H9 (cell line): ENCODE data around the gene FH. TPM values are rescaled to one million over a fixed set of nuclear protein-coding genes. Genes with fewer than 3 reads are reported as not detected.

Experiments
- DNase-seq: peaks from one replicate; pipeline ENCODE4 v3.0.0-alpha.2; 2017
- H2AFZ ChIP-seq: one replicate; pipeline ENCODE4 v1.6.1; 2013; ENCODE audit warnings: mild to moderate bottlenecking, low read length, control low read depth, moderate library complexity
- H2AK5ac ChIP-seq: 2 replicates; pipeline ENCODE4 v1.6.1; 2013; ENCODE audit warnings: low read length, control low read depth, mixed read lengths; ENCODE audit not compliant: insufficient read length
- H2BK120ac ChIP-seq: one replicate; pipeline ENCODE4 v1.6.1; 2013; ENCODE audit warnings: low read depth, mild to moderate bottlenecking, low read length, control low read depth, inconsistent platforms; ENCODE audit not compliant: poor library complexity, severe bottlenecking
- H2BK12ac ChIP-seq: 2 replicates; pipeline ENCODE4 v1.6.1; 2013; ENCODE audit warnings: low read length, control low read depth, mixed read lengths, low read depth; ENCODE audit not compliant: insufficient read length
- H2BK15ac ChIP-seq: 2 replicates; pipeline ENCODE4 v1.6.1; 2013; ENCODE audit warnings: low read depth, low read length, control low read depth
- H2BK20ac ChIP-seq: one replicate; pipeline ENCODE4 v1.6.1; 2013; ENCODE audit warnings: low read depth, mild to moderate bottlenecking, low read length, control low read depth, inconsistent platforms; ENCODE audit not compliant: poor library complexity, severe bottlenecking
- H2BK5ac ChIP-seq: 2 replicates; pipeline ENCODE4 v1.6.1; 2013; ENCODE audit warnings: low read length, control low read depth, mixed read lengths; ENCODE audit not compliant: insufficient read length
- H3K14ac ChIP-seq: 2 replicates; pipeline ENCODE4 v1.6.1; 2013; ENCODE audit warnings: low read length, control low read depth; ENCODE audit not compliant: insufficient read depth
- H3K18ac ChIP-seq: 2 replicates; pipeline ENCODE4 v1.6.1; 2013; ENCODE audit warnings: low read depth, mild to moderate bottlenecking, mixed read lengths, low read length, control low read depth; ENCODE audit not compliant: insufficient read length
- H3K23ac ChIP-seq: 2 replicates; pipeline ENCODE4 v1.6.1; 2013; ENCODE audit warnings: low read length, control low read depth, mixed read lengths, low read depth; ENCODE audit not compliant: insufficient read length
- H3K23me2 ChIP-seq: 2 replicates; pipeline ENCODE4 v1.6.1; 2013; ENCODE audit warnings: low read depth, mild to moderate bottlenecking, mixed read lengths, low read length, control low read depth; ENCODE audit not compliant: insufficient read length, poor library complexity, severe bottlenecking
- H3K27ac ChIP-seq: 2 replicates; pipeline ENCODE4 v1.5.1; 2013; ENCODE audit warnings: low read length, control low read depth, mixed read lengths, low read depth; ENCODE audit not compliant: insufficient read length
- H3K27me3 ChIP-seq: 2 replicates; pipeline ENCODE4 v1.6.1; 2013; ENCODE audit warnings: low read length, control low read depth, inconsistent platforms; ENCODE audit not compliant: insufficient read depth
- H3K4ac ChIP-seq: 2 replicates; pipeline ENCODE4 v1.6.1; 2013; ENCODE audit warnings: low read depth, mild to moderate bottlenecking, control low read depth, inconsistent platforms, low read length, moderate library complexity
- H3K4me1 ChIP-seq: 2 replicates; pipeline ENCODE4 v1.6.1; 2013; ENCODE audit warnings: low read length, control low read depth, inconsistent platforms; ENCODE audit not compliant: insufficient read depth
- H3K4me2 ChIP-seq: 2 replicates; pipeline ENCODE4 v1.6.1; 2013; ENCODE audit warnings: low read length, control low read depth, mixed read lengths; ENCODE audit not compliant: insufficient read length, insufficient read depth
- H3K56ac ChIP-seq: 2 replicates; pipeline ENCODE4 v1.6.1; 2013; ENCODE audit warnings: low read depth, mild to moderate bottlenecking, mixed read lengths, low read length, control low read depth; ENCODE audit not compliant: insufficient read length
- H3K79me1 ChIP-seq: 2 replicates; pipeline ENCODE4 v1.6.1; 2013; ENCODE audit warnings: low read depth, mild to moderate bottlenecking, moderate library complexity, low read length, control low read depth, inconsistent platforms; ENCODE audit not compliant: insufficient read depth, poor library complexity, severe bottlenecking
- H3K79me2 ChIP-seq: 2 replicates; pipeline ENCODE4 v1.6.1; 2013; ENCODE audit warnings: low read length, control low read depth, inconsistent platforms; ENCODE audit not compliant: insufficient read depth
- H3K9ac ChIP-seq: 2 replicates; pipeline ENCODE4 v1.6.1; 2013; ENCODE audit warnings: low read length, control low read depth, mixed read lengths; ENCODE audit not compliant: insufficient read length; ENCODE audit errors: extremely low read depth
- H3K9me3 ChIP-seq: one replicate; pipeline ENCODE4 v1.6.1; 2013; ENCODE audit warnings: low read depth, low read length, inconsistent platforms; ENCODE audit not compliant: control insufficient read depth
- H3T11ph ChIP-seq: one replicate; pipeline ENCODE4 v1.6.1; 2013; ENCODE audit warnings: mild to moderate bottlenecking, low read length, control low read depth, inconsistent platforms
- H4K20me1 ChIP-seq: one replicate; pipeline ENCODE4 v1.6.1; 2013; ENCODE audit not compliant: control insufficient read depth, insufficient read length, insufficient read depth
- H4K5ac ChIP-seq: 2 replicates; pipeline ENCODE4 v1.6.1; 2013; ENCODE audit warnings: low read depth, mild to moderate bottlenecking, mixed read lengths, low read length, control low read depth; ENCODE audit not compliant: insufficient read length
- H4K8ac ChIP-seq: replicated peaks from 2 replicates; pipeline ENCODE4 v1.6.1; 2013; ENCODE audit warnings: low read length, control low read depth, mixed read lengths, low read depth; ENCODE audit not compliant: insufficient read length
- H4K91ac ChIP-seq: 2 replicates; pipeline ENCODE4 v1.6.1; 2013; ENCODE audit warnings: low read depth, mild to moderate bottlenecking, moderate library complexity, mixed read lengths, low read length, control low read depth; ENCODE audit not compliant: insufficient read length
- H3K27ac Mint-ChIP-seq, 3 experiments: 2 replicates in 2 of 3; 3 replicates in 1 of 3; pipeline ENCODE4 v1.8.0; 2020 to 2021; ENCODE audit warnings: mixed read lengths in 3 of 3, mild to moderate bottlenecking in 1 of 3, moderate library complexity in 1 of 3
- H3K27me3 Mint-ChIP-seq: 2 replicates; pipeline ENCODE4 v1.8.0; 2021; ENCODE audit warnings: low read depth, mild to moderate bottlenecking, moderate library complexity, mixed read lengths
- H3K36me3 Mint-ChIP-seq, 3 experiments: 2 replicates in 2 of 3; 3 replicates in 1 of 3; pipeline ENCODE4 v1.8.0; 2020 to 2021; ENCODE audit warnings: low read depth in 3 of 3, mixed read lengths in 3 of 3; ENCODE audit not compliant: insufficient read depth in 1 of 3
- H3K4me1 Mint-ChIP-seq, 2 experiments: 2 replicates each; pipeline ENCODE4 v1.8.0; 2020; ENCODE audit warnings: mixed read lengths in 2 of 2
- H3K4me3 Mint-ChIP-seq, 2 experiments: 2 replicates in 1 of 2; 3 replicates in 1 of 2; pipeline ENCODE4 v1.8.0; 2020 to 2021; ENCODE audit warnings: mild to moderate bottlenecking in 2 of 2, mixed read lengths in 2 of 2, moderate library complexity in 1 of 2
- H3K9me3 Mint-ChIP-seq, 2 experiments: 2 replicates in 1 of 2; 3 replicates in 1 of 2; pipeline ENCODE4 v1.8.0; 2020; ENCODE audit warnings: mild to moderate bottlenecking in 2 of 2, mixed read lengths in 2 of 2, moderate library complexity in 1 of 2
- WGBS: extraction: QIAGEN DNeasy Blood & Tissue Kit; methylation state at CpG from one replicate; pipeline ENCODE4 v1.1.7; 2013; ENCODE audit warnings: missing lambda C conversion rate, low lambda C conversion rate, mixed read lengths; ENCODE audit not compliant: insufficient read length; ENCODE audit errors: extremely low coverage; 5-methylcytosine and 5-hydroxymethylcytosine counted together
- total RNA-seq: library from RNA; stranded (reverse); gene quantifications from 2 replicates; pipeline ENCODE4 v1.2.1, GENCODE V29; 2021
- TF ChIP-seq, protein P1 (sequence below): fragments of 200-600 bp; sonication (generic); conservative IDR thresholded peaks from 3 replicates; pipeline ENCODE4 v1.8.0; 2021; ENCODE audit warnings: antibody characterized with exemption, mild to moderate bottlenecking

The FH gene
- total RNA-seq, 1 experiment from 2014 or later: 83.9 TPM

DNA sequence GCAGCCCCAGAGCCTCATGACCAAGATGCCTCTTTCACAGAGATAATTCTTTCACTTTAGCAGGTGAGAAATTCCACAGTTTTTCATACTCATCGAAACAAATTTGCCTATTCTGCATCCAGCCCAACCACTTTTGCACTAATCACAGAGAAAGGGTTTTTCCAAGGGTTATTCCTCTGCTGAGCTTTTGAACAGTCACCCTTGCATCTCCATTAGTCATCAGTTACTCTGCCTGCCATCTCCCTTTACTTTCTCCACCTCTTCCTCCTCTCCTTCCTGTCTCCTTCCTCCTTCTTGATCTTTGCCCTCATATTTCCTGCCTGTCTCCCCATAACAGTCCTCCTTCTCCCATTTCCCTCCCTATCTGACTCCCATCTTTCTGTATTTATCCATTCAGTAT lies 43.9 kb downstream of the FH start:
- no peak overlapping the region for H2BK12ac ChIP-seq
- H2AK5ac ChIP-seq: no peak overlapping the region
- no peak overlapping the region for H2AFZ ChIP-seq
- H3K56ac ChIP-seq: no peak overlapping the region
- no peaks in the 10 kb centered on the region for H3K4me1 ChIP-seq
- no peak overlapping the region for H3K18ac ChIP-seq
- no peaks in the 10 kb centered on the region for H3K79me2 ChIP-seq
- no peaks in the 10 kb centered on the region for H3K23me2 ChIP-seq
- Mint-ChIP-seq H3K4me3 (no peak overlapping the region), H3K27me3 (no peaks in the 10 kb centered on the region), H3K9me3 (no peaks in the 10 kb centered on the region), H3K36me3 (no peaks in the 10 kb centered on the region), H3K27ac (no peak overlapping the region), H3K4me1 (no peaks in the 10 kb centered on the region)
- no peak overlapping the region for H4K5ac ChIP-seq
- no peaks in the 10 kb centered on the region for H3K27me3 ChIP-seq
- no peaks in the 10 kb centered on the region for H4K20me1 ChIP-seq
- WGBS: no CpG with 5 or more reads among the region's 1 CpG
- no peak overlapping the region for H4K8ac ChIP-seq
- no peak overlapping the region for H3K4me2 ChIP-seq
- no peak overlapping the region for H3K9ac ChIP-seq
- H2BK15ac ChIP-seq: no peak overlapping the region
- H3K23ac ChIP-seq: no peak overlapping the region
- H3K9me3 ChIP-seq: no peaks in the 10 kb centered on the region
- no peak overlapping the region for H3K27ac ChIP-seq
- H4K91ac ChIP-seq: no peak overlapping the region
- H3K14ac ChIP-seq: no peak overlapping the region
- no peak overlapping the region for H2BK120ac ChIP-seq
- no peak overlapping the region for H2BK5ac ChIP-seq
- no peak overlapping the region for H3K4ac ChIP-seq
- H3T11ph ChIP-seq: no peak overlapping the region
- no peak for DNase-seq
- TF ChIP-seq, protein P1, sequence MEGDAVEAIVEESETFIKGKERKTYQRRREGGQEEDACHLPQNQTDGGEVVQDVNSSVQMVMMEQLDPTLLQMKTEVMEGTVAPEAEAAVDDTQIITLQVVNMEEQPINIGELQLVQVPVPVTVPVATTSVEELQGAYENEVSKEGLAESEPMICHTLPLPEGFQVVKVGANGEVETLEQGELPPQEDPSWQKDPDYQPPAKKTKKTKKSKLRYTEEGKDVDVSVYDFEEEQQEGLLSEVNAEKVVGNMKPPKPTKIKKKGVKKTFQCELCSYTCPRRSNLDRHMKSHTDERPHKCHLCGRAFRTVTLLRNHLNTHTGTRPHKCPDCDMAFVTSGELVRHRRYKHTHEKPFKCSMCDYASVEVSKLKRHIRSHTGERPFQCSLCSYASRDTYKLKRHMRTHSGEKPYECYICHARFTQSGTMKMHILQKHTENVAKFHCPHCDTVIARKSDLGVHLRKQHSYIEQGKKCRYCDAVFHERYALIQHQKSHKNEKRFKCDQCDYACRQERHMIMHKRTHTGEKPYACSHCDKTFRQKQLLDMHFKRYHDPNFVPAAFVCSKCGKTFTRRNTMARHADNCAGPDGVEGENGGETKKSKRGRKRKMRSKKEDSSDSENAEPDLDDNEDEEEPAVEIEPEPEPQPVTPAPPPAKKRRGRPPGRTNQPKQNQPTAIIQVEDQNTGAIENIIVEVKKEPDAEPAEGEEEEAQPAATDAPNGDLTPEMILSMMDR: no peak
- H3K79me1 ChIP-seq: no peaks in the 10 kb centered on the region
- H2BK20ac ChIP-seq: no peak overlapping the region
